ENCODE measurements around the gene ETS2.
"Not testable (repeated sequence)": the region's sequence is repeated elsewhere in the genome, so short reads cannot be mapped to it uniquely, and the experiment has no call there.

ETS2 gene

DNA sequence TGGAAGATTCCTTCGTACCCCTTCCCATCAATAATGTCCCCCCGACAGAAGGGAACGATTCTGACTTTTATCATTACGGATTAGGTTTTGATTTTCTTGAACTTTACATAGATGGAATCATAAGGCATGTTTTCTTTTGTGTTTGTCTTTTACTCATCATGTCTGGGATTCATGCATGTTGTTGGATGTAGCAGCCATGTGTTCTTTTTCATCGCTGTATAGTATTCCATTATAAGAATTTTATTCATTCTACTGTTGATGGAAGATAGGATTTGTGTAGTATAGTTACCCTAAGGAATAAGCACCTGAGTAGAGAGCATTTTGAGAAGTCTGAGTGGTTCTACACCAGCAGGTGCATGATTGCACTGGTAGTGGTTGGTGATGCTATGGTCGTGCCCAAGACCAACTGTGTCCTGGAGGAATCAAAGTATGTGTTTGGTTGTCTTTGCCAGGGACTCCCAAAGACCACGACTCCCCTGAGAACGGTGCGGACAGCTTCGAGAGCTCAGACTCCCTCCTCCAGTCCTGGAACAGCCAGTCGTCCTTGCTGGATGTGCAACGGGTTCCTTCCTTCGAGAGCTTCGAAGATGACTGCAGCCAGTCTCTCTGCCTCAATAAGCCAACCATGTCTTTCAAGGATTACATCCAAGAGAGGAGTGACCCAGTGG lies 13.5 kb downstream of the ETS2 start:
- DNase-seq, result no peak

DNA sequence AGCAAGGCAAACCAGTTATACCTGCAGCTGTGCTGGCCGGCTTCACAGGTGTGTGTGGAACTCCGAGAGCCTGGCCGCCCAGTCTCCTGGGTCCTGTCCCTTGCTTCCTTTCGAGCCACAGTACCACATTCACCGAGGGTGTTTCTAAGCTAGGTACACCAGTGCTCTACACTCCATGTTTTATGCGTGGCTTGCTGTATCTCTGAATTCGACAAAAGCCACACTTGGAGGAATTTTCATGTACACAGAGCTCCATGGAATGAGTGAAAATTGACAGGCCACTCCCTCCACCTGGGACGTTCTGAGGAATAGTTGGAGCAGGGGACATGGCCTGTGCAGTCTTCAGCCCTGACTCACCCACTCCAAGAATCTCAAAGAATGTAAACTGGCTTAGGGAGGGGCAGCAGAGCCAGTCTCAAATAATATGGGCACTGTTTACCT lies 14.0 kb downstream of the ETS2 start:
- no peak for DNase-seq

DNA sequence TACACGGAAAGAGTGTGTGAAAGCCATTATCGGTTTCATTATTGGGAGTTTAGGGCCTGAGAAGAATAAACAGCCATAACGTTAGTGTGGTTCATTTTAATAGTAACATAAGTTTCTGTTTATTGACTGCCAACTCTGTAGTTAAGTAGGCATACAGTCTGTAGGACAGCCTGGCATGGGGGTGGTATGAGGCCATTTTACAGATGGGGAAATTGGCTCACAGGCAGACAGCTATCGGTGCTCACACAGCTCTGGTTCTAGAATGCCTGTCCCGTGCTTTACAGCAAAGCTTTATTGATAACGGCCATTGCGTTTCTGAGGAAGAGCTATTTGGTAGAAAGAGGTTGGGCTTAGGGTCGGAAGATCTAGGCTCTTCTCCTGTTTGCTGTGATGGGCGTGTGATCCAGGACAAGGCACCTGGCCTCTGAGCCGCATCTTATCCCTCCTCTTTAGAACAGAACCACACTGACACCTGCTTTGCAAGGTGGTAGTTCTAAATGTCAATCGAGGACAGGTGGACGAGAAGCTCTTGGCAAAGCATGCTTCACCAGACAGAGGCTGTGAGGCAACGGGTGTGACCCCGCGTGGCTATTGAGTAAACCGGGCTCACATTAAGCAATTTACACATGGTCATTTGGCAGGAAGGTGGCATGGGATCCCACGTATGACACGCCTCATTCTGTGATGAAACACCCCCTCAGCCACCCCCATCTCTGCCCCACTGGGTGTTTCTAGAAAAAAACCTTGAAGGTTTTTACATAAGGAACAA lies 14.9 kb downstream of the ETS2 start:
- DNase-seq, result no peak

- DNase-seq, result no peak
These were observed 15.5 kb downstream of the ETS2 start for GRCh38 chr21:38821248-38821647.

DNA sequence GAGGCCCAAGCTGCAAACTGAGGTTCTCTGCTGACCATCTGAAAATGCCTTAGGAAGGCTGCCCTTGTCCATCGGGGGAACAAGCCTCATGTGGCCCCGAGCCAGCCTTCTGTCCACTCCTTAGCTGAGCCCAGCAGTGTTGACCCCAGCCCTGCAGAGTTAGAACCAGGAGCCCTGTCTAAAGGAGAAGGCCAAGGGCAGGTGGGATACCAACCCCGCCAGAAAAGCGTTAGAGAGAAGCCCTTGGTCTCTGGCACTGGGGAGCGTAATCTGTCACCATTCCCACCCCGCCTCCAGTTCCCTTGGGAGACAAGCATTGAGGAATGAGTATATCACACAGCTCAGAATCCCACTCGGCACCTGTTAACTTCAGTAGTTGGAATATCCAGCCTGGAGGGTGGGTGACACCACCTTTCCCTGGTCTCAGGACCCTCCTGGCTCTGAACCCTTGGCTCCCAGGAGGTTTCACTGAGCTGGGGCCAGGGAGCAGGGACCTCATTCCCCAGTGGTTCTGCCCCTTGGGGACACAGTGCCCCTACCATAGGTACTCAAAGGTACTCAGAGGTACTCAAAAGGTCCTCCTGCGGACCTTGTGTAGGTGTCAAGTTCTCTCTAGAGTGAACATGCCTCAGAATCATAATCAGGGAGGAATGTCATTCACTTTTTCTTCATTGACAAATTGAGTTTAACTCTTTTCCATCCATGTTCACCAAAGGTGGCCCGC lies 16.4 kb downstream of the ETS2 start:
- no peak for DNase-seq

DNA sequence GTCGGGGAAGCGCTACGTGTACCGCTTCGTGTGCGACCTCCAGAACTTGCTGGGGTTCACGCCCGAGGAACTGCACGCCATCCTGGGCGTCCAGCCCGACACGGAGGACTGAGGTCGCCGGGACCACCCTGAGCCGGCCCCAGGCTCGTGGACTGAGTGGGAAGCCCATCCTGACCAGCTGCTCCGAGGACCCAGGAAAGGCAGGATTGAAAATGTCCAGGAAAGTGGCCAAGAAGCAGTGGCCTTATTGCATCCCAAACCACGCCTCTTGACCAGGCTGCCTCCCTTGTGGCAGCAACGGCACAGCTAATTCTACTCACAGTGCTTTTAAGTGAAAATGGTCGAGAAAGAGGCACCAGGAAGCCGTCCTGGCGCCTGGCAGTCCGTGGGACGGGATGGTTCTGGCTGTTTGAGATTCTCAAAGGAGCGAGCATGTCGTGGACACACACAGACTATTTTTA lies 17.1 kb downstream of the ETS2 start:
- DNase-seq, result no peak

DNA sequence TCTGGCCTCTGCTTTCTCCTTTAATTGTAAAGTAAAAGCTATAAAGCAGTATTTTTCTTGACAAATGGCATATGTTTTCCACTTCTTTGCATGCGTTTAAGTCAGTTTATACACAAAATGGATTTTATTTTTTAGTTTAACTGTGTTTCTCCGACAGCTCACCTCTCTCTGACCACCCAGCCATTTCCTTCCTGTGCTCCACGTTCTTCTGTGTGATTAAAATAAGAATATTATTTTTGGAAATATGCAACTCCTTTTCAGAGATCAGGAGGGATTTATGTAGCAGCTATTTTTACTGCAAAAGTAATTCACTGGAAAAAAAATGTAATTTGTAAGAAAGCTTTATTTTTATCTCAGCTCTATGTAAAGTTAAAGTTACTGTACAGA lies 18.0 kb downstream of the ETS2 start:
- DNase-seq, result no peak

DNA sequence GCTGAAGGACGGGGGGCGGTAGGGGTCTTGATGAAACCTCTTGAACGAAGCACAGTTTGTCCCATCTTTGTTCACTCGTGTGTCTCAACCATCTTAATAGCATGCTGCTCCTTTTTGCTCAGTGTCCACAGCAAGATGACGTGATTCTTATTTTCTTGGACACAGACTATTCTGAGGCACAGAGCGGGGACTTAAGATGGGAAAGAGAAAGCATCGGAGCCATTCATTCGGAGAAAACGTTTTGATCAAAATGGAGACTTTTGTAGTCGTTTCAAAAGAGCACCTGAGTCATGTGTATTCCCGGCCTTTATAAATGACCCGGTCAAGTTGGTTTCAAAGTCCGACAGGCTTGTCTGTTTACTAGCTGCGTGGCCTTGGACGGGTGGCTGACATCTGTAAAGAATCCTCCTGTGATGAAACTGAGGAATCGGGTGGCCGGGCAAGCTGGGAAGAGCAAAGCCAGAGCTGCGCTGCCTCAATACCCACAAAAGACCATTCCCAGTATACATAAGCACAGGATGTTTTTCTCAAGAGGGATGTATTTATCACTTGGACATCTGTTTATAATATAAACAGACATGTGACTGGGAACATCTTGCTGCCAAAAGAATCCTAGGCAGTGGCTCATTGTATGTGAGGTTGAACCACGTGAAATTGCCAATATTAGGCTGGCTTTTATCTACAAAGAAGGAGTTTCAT lies 18.5 kb downstream of the ETS2 start:
- no peak for DNase-seq

GRCh38 chr21:38825269-38825668 lies 19.5 kb downstream of the ETS2 start:
- DNase-seq, result no peak

- no peak for DNase-seq
These were observed 20.2 kb downstream of the ETS2 start for GRCh38 chr21:38825921-38826320.

GRCh38 chr21:38828111-38828510 lies 22.4 kb downstream of the ETS2 start:
- DNase-seq, result not testable (repeated sequence)

GRCh38 chr21:38830671-38831525 lies 25.2 kb downstream of the ETS2 start:
- no peak for DNase-seq

- no peak for DNase-seq
These were observed 26.1 kb downstream of the ETS2 start for GRCh38 chr21:38831526-38832467.

DNA sequence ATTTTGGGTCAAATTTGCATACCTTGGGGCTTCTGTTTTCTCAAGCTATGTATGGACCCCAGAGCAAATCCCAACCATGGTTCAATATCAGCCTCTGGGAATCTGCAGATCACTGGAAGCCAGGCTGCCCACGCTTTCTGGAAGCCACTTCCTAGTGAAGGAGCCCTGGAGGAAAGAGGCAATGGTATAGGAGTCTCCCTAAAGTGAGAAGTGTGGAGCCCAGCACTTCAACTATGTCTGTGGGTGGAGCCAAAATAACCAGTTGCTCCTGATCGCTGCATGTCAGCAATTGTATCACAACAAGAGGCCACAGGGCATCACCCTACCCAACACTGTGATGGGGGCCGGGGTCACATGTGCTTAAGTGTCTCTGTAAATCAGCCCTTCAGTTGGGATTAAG lies 26.9 kb downstream of the ETS2 start:
- no peak for DNase-seq

DNA sequence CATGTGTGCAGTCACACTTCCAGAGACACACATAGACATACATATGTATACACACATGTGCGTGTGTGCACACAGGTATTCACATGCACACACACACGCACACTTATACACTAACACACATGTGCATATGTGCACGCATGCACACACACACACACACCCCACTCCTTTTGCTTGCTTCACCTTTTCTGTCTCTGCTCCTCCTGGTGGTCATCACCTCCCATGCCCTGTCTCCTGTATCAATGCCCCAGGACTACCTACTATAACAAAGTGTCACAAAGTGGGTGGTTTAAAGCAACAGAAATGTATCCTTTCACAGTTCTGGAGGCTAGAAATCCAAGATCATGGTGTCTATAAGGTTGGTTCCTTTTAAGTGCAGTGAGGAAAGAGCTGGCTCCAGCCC lies 27.4 kb downstream of the ETS2 start:
- no peak for DNase-seq

DNA sequence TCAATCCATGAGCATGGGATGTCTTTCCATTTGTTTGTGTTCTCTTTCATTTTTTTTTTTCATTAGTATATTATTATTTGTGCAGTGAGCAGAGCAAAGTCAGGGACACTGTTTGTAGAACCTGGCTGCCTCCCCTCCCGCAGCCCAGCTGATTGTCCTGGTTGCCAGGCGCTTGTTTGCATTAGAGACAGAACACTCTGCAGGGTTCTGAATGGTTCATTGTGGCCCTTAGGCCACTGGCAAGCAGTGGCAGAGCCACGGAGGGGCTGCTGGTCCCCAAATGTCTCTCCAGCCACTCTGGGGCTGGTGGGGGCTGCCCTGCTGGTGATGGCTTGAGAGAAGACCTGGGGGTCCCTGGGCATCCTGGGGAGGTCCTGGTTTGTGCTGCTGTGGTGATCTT lies 29.0 kb downstream of the ETS2 start:
- no peak for DNase-seq

DNA sequence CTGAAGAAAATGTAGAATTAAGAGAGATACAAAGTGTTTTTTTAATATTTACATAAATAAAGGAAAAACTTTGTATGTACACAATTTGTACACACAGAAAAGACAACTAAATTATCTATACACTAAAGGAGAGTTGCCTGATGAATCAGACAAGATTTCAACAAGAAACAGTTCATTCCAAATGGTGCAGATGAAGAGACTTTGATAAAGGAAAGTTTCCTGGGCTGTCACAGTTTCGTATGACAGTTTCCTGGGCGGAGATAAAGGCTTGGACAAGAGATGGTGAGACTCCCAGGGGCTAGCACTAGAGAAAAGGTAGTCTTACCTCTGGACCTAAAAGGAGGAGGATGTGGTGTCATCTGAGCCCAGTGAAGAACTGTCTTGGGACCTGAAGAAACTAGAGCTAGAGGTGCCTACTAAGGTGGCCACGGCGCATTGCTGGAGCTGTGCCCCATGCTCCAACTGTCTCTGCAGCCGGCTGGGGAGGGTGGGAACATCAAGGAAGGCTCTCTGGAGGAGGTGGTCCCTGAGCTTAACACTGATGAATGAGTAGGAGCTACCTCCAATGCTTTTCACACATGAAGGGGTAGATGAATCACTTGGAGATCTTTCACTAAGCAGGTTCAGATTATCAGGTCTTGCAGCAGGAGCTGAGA lies 32.2 kb downstream of the ETS2 start:
- no peak for DNase-seq

- no peak for DNase-seq
These were observed 33.0 kb downstream of the ETS2 start for GRCh38 chr21:38838598-38839327.

All from NCI-H2171 treated with DMSO at 0.1 percent for 48 hours (cell line).